Sciatic nerve (tissue), 2 donors: ENCODE measurements around the gene OSGIN1. TPM values are rescaled to one million over a fixed set of nuclear protein-coding genes. Genes with fewer than 3 reads are reported as not detected.

Experiments used
- ATAC-seq: fragments of 200-7000 bp; cut with Tn5 transposase; one replicate; pipeline ENCODE4 v1.9.1; 2020; ENCODE audit warnings: mild to moderate bottlenecking, moderate library complexity
- DNase-seq: peaks from one replicate; pipeline ENCODE4 v3.0.0-alpha.2; 2020; ENCODE audit warnings: low spot score
- intact Hi-C: fragments of 100-400 bp; cut with DNase I; formaldehyde crosslinking; loops from one replicate; pipeline ENCODE4 v1.14.2; 2022
- total RNA-seq: library from RNA; stranded (reverse); fragmentation: NEBNext Ultra II Directional; extraction: Animal tissue kit (Norgen Biotek cat#: 25700); gene quantifications from one replicate; pipeline ENCODE4 v1.2.1, GENCODE V29; 2021
- donor health status: DM: no; HTN: no; CAD: no.
- donor health status: DM: no; HTN: no; CAD: no.

The OSGIN1 gene
- total RNA-seq, 1 donor from 2014 or later, result 11.5 TPM

- DNase-seq (no peak), ATAC-seq (no peak)
- intact Hi-C loops, result loop anchor here (5.0 to 10.0 kb wide), 2 partner anchors 87 to 519 kb away; no protein-coding TSS in a partner anchor
Observed at GRCh38 chr16:83965444-83966152, 12.6 kb downstream of the OSGIN1 start.

GRCh38 chr16:83966153-83966696 lies 13.2 kb downstream of the OSGIN1 start:
- no peak for DNase-seq
- ATAC-seq, result no peak
- intact Hi-C loops, result loop anchor here (5.0 to 10.0 kb wide), 2 partner anchors 86 to 519 kb away; no protein-coding TSS in a partner anchor

GRCh38 chr16:83967091-83967490 lies 14.1 kb downstream of the OSGIN1 start:
- DNase-seq (no peak), ATAC-seq (no peak)
- intact Hi-C loops, result loop anchor here (5.0 to 10.0 kb wide), 2 partner anchors 85 to 518 kb away; no protein-coding TSS in a partner anchor

- intact Hi-C loops, result loop anchor here (5.0 to 10.0 kb wide), 2 partner anchors 84 to 517 kb away; no protein-coding TSS in a partner anchor
- peak; percentile 57 for ATAC-seq
- peak; percentile 75 for DNase-seq
Observed at GRCh38 chr16:83967838-83968305, 14.8 kb downstream of the OSGIN1 start, which contains the start of gene NECAB2. NECAB2 (plus strand) TSS chr16:83968244; CDS start chr16:83968649, 405 bp downstream.

- intact Hi-C loops, result loop anchor here (5.0 to 10.0 kb wide), 2 partner anchors 84 to 516 kb away; no protein-coding TSS in a partner anchor
- DNase-seq (no peak), ATAC-seq (no peak)
Observed at GRCh38 chr16:83968306-83968851, 15.3 kb downstream of the OSGIN1 start.

GRCh38 chr16:83968891-83969649 lies 16.0 kb downstream of the OSGIN1 start:
- intact Hi-C loops, result loop anchor here (5.0 to 10.0 kb wide), 2 partner anchors 83 to 516 kb away; no protein-coding TSS in a partner anchor
- ATAC-seq (no peak), DNase-seq (no peak)

- DNase-seq, result no peak
- intact Hi-C loops, result loop anchor here (5.0 to 10.0 kb wide), 3 partner anchors 82 to 515 kb away; no protein-coding TSS in a partner anchor
- peak; percentile 6 for ATAC-seq
Observed at GRCh38 chr16:83969771-83970429, 16.9 kb downstream of the OSGIN1 start.

GRCh38 chr16:83970430-83970815 lies 17.4 kb downstream of the OSGIN1 start:
- ATAC-seq (no peak), DNase-seq (no peak)
- intact Hi-C loops, result loop anchor here (5.0 kb wide), 1 partner anchor 92 kb away; no protein-coding TSS in a partner anchor

GRCh38 chr16:83971165-83972130 lies 18.4 kb downstream of the OSGIN1 start:
- DNase-seq, result no peak
- intact Hi-C loops, result loop anchor here (5.0 kb wide), 1 partner anchor 91 kb away; no protein-coding TSS in a partner anchor
- ATAC-seq, result no peak

GRCh38 chr16:83972256-83973008 lies 19.4 kb downstream of the OSGIN1 start:
- DNase-seq (no peak), ATAC-seq (no peak)
- intact Hi-C loops, result loop anchor here (5.0 kb wide), 1 partner anchor 90 kb away; no protein-coding TSS in a partner anchor

- DNase-seq (no peak), ATAC-seq (no peak)
- intact Hi-C loops, result loop anchor here (5.0 kb wide), 1 partner anchor 89 kb away; no protein-coding TSS in a partner anchor
Observed at GRCh38 chr16:83973077-83973476, 20.0 kb downstream of the OSGIN1 start.

GRCh38 chr16:83973581-83974385 lies 20.7 kb downstream of the OSGIN1 start:
- ATAC-seq (no peak), DNase-seq (no peak)
- intact Hi-C loops, result loop anchor here (5.0 kb wide), 1 partner anchor 89 kb away; no protein-coding TSS in a partner anchor

GRCh38 chr16:83974475-83974874 lies 21.4 kb downstream of the OSGIN1 start:
- intact Hi-C loops, result loop anchor here (5.0 kb wide), 1 partner anchor 88 kb away; no protein-coding TSS in a partner anchor
- ATAC-seq (no peak), DNase-seq (no peak)

GRCh38 chr16:83975590-83976260 lies 22.7 kb downstream of the OSGIN1 start:
- DNase-seq (no peak), ATAC-seq (no peak)
- intact Hi-C loops, result no loop called here
